Right lung (tissue), 5 donors: ENCODE data around the gene CLEC2D. TPM values are rescaled to one million over a fixed set of nuclear protein-coding genes. Genes with fewer than 3 reads are reported as not detected.
"Not testable (repeated sequence)": the region's sequence is repeated elsewhere in the genome, so short reads cannot be mapped to it uniquely, and the experiment has no call there.

Experiments
- DNase-seq, 2 donors: peaks; one replicate each; pipeline ENCODE4 v3.0.0-alpha.2; 2013
- polyA plus RNA-seq, 5 donors: library from polyadenylated mRNA; unstranded; fragments of 120-200 nt; gene quantifications; one replicate each; pipeline versions ENCODE4 v1.2.1 to v1.2.3, GENCODE V29; 2013; ENCODE audit warnings: inconsistent platforms in 1 of 5, low replicate concordance in 1 of 5; ENCODE audit not compliant: insufficient read length in 5 of 5, insufficient read depth in 1 of 5

Gene CLEC2D
- polyA plus RNA-seq, 5 donors = 23.8 to 37.3 (median 30.9) TPM

DNA sequence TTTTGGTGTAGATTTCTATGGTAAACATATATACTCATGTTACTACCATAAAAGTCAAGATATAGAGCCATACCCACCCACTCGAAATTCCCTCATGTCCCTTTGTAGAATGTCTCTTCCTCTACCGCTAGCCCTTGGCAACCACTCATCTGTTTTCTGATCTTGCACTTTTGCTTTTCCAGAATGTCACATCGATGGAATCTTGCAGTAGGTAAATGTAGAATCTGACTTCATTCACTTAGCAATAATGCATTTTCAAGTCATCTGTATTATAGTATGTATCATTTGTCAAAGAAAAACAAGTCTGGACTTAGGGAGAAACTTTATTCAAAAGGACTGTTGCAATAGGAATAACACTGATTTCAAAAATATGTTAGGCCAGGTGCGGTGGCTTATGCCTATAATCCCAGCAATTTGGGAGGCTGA, 19.3 kb upstream of the CLEC2D start:
- DNase-seq = peak in 1 of 2 donors; percentile 5

DNA sequence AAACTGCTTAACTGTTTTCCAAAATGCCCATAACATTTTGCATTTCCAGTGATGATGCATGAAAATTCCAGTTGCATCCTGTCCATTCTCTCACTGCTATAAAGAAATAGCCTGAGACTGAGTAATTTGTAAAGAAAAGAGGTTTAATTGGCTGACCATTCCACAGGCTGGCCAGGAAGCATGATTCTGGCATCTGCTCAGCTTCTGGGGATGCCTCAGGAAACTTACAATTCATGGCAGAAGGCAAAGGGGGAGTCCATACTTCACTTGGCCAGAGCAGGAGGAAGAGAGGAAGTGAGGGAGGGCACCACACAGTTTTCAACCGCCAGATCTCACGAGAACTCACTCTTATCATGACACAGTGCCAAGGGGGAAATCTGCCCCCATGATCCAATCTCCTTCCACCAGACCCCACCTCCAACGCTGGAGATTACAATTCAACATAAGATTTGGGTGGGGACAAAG, 18.2 kb upstream of the CLEC2D start:
- DNase-seq = no peak

DNA sequence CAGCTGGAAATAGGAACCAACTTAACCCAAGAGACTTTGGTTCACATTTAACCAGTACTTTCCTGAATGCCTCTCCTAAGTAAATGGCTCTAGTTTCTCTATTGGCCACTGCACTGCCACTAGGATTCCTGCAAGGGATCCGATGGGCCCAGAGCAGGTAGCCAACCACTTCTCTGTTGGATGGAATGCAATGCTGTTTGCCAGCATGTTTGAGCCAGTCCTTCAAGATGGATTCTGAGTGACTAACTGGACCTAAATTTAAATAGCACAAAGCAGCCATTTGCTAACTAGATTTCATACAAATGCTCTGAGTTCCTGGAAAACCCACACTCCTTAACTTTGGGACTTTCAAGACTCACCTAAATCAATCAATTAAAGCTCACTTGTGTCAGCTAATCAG, 9.5 kb upstream of the CLEC2D start:
- DNase-seq = no peak

DNA sequence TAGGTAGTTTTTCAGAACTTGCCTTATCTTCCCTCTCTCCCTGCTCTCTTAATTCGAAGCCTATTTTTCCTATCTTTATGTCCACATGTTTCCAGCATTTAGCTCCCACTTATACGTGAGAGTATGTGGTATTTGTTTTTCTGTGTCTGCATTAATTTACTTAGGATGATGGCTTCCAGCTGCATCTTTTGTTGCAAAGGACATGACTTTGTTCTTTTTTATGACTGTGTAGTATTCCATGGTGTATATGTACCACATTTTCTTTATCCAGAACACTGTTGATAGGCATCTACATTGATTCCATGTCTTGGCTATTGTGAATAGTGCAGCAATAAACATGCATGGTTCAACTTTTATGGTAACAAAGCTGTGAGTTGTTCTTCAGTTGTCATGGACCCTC, 7.8 kb upstream of the CLEC2D start:
- DNase-seq = no peak

DNA sequence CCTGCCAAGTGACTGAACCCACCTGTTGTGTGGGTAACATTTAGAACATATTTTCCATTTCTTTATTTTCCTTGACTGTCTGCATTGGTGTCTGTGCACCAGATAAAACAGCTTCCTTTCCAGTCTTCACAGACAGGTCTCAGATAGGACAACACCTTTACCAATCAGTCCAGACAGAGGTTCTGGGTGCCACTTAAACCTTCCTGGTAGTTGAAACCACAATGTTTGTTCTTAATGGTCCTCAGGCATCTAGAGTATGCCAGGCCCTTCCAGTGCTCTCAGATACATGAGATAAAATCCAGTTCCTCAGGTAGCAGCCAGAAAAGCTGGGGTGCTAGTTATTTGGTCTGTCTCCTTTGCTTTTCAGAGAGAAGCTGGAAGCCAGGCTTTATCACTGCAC, 7.0 kb upstream of the CLEC2D start:
- DNase-seq = no peak

DNA sequence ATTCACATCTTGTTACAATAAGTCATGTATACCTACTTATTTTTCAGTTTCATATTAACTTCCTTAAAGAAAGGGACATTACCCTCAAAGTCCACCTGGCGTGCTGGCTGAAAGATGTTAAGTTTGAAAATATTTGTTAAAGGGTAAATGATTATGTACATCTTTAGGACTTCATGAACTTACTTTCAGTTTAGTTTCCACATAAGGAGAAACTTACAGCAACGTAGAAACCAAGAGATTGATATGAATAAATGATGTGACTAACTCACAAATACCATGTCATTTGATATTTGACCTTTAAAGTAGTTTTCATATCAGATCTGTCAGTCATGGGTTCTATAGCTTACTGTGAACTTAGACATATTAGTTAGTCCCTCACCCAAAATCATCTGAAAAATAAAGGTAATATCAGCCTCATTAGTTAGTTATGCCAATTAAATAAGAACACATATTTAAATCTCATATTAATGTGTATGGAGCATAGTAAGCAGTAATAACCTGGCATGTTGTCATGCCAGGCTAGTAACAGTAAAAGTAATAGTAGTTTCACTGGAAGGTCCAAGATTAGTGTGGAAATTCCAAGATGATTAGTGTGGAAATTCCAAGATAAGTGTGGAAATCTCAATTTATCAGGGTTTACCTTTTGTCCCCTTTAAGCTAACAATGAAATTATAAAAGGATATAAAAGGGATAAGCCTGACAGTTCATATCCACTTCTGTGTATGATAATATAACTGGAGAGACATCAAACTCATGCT, 1.9 kb upstream of the CLEC2D start:
- DNase-seq = no peak

DNA sequence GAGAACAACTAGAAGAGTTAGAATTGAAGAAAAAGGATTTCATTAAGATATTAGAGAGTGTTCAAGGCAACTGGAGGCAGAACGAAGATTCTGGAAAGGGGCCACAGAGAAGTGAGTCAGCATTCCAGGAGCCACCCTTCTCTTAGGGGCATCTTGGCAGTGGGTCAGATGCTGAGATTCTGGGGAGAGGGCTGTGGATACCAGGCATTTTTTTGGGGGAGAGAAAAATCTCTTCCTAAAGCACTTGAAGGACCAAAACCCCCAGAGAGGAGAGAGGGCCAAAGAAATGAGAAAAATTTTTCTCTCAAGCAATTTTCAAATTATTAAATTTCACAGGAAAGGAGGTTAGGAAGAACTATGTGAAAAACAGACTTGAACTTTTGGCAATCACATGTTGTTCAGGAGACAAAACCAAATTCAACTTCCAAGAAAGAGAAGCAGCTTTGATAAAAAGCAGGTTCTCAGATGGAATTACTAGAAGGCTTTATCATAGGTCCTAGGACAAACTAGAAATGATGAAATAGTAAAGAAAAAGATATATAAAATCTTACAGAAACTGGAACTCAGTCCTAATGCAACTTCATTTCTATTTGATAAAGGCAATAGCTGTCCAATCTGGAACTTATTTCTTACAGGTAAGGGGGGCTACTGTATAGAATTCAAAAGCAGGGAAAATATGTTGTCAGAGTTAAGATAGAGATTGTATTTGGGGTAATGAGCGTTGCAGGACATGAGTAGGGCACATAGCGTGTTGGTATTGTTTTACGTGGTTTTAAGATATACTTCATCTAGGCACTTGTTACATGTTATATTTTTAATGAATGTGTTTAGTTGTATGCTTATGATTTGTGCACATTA, 1.1 kb upstream of the CLEC2D start:
- DNase-seq = no peak

DNA sequence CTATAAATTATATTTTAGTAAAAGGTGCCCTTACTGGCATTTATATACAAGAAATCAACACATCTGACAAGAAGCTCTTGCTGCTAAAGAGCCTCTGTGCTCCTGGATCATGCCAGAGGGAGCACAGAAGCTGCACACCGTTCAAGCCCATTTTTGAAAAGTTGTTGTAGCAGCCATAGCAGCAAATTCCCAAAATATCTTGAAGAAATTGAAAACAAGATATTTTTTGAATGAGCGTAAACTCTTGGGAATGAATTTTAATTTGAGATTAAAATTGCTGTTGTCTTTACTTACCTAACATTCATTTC, 540 bp upstream of the CLEC2D start:
- DNase-seq = no peak

DNA sequence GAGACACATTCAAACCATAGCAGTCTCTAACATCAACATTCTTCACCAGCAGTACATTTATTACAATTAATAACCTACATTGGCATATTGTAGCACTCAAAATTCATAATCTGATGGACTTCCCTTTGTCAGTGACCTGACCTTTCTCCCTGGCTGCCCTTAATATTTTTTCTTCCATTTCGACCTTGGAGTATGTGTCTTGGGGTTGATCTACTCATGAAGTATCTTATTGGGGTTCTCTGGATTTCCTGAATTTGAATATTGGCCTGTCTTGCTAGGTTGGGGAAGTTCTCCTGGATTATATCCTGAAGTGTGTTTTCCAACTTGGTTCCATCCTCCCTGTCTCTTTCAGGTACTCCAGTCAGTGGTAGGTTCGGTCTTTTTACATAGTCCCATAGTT, 2.8 kb downstream of the CLEC2D start:
- not testable (repeated sequence) for DNase-seq

DNA sequence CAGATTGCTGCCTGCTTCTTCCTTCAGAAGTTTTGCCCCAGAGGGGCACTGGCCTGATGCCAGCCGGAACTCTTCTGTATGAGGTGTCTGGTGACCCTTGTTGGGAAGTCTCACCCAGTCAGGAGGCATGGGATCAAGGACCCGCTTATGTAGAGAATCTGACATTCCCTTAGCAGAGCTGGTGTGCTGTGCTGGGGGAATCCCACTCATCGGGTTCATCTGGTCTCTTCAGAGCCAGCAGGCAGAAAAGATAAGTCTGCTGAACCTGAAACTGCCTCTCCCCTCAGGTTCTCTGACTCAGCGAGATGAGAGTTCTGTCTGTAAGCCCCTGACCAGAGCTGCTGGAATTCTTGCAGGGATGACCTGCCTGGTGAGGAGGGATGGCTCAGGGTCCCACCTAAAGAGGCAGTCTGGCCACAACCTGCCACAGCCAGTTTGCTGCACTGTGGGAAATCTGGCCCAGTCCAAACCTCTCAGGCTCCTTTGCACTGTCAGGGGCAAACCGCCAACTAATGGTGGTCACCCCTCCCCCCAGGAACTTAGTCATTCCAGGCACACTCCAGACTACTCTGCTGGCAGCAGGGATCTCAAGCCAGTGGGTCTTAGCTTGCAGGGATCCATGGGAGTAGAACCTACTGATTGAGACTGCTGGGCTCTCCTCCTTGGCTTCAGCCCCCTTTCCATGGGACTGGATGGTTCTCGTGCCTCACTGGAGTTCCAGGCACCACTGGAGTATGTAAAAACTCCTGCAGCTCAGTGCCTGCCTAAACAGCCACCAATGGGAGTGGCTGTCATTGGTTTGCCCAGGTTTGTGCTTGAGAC, 4.1 kb downstream of the CLEC2D start:
- peak; percentile 27 to 58 for DNase-seq

DNA sequence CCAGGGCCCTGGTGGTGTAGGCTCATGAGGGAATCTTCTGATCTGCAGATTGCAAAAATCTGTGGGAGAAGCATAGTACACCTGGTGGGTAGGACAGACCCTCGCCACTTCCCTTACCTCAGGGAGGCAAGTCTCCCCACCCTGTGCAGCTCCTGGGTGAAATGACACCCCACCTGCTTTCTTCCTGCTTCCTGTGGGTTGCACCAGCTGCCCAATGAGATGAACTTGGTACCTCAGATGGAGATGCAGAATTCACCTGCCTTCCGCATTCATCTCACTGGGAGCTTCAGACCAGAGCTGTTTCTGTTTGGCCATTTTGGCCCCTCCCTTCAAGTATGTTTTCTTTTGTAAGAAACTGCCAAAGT, 4.7 kb downstream of the CLEC2D start:
- DNase-seq = no peak

DNA sequence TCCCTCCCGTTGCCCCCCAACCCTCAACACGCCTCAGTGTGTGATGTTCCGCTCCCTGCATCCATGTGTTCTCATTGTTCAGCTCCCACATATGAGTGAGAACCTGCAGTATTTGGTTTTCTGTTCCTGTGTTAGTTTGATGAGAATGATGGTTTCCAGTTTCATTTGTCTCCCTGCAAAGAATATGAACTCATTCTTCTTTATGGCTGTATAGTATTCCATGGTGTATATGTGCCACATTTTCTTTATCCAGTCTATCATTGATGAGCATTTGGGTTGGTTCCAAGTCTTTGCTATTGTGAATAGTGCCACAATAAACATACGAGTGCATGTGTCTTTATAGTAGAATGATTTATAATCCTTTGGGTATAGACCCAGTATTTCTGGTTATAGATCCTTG, 13.0 kb downstream of the CLEC2D start:
- not testable (repeated sequence) for DNase-seq

DNA sequence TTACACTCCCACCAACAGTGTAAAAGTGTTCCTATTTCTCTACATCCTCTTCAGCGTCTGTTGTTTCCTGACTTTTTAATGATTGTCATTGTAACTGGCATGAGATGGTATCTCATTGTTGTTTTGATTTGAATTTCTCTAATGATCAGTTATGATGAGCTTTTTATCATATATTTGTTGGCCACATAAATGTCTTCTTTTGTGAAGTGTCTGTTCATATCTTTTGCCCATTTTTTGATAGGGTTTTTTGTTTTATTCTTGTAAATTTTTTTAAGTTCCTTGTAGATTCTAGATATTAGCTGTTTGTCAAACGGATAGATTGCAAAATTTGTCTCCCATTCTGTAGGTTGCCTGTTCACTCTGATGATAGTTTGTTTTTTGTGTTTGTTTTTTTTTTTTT, 13.4 kb downstream of the CLEC2D start:
- DNase-seq = not testable (repeated sequence)

DNA sequence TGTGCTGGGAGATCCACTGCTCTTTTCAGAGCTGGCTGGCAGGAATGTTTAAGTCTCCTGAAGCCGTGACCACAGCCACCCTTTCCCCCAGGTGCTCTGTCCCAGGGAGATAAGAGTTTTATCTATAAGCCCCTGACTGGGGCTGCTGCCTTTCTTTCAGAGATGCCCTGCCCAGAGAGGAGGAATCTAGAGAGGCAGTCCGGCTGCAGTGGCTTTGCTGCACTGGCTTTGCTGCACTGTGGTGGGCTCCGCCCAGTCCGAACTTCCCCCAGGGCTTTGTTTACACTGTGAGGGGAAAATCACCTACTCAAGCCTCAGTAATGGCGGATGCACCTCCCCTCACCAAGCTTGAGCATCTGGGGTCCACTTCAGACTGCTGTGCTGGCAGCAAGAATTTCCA, 15.9 kb downstream of the CLEC2D start:
- not testable (repeated sequence) for DNase-seq

DNA sequence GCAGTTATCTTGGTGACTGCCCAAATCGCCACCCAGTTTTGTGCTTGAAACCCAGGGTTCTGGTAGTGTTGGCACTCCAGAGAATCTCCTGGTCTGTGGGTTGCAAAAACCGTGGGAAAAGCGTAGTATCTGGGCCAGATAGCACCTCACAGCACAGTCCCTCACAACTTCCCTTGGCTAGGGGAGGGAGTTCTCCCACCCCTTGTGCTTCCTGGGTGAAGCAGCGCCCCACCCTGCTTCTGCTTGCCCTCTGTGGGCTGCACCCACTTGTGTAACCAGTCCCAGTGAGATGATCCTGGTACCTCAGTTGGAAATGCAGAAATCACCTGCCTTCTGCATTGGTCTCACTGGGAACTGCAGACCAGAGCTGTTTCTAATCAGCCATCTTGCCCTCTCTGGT, 16.4 kb downstream of the CLEC2D start:
- no peak for DNase-seq

DNA sequence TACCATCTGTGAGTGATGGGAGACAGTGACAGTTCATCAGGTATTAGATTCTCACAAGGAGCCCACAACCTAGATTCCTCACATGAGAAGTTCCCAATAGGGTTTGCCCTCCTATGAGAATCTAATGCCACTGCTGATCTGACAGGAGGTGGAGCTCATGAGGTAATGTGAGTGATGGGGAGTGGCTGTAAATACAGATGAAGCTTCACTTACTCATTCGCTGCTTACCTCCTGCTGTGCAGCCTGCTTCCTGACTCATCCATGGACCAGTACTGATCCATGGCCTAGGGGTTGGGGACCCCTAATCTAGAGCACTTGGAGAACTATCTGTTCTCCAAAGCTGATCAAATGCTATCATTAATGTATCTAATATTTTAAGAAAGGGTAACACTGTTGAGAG, 17.7 kb downstream of the CLEC2D start:
- no peak for DNase-seq

DNA sequence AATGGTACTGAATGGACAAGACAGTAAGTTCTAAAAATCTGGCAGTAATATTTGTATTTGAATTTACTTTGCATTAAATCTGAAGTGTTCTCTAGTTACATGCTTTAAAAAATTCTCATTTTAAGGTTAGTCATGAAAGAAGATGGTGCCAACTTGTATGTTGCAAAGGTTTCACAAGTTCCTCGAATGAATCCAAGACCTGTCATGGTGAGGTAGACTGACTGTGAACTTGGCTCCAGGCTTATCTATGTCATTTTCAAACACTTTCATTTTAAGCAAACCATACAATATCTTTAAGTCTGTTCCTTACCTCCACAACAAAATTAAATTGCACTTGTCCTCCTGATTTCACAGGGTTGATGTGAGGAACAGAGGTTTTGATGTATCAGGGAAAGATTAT, 23.4 kb downstream of the CLEC2D start:
- DNase-seq = no peak

DNA sequence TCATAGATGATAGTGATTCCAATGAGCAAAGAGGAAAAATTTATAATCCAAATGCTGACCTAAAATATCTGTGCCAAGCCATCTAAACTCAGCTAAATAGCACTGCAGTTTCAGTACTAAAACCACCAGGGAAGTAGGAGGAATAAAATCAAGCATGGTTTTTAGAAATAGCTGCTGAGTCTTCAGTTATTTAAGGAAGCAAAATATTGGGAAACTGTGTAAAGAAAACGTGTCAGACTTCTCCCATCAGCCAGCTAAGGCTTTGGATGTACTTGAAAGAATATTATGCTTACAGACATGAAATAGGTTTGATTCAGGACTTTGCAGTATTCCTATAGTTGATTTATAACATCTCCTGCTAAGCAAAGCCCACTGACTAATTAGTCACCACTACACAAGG, 24.7 kb downstream of the CLEC2D start:
- DNase-seq = no peak

DNA sequence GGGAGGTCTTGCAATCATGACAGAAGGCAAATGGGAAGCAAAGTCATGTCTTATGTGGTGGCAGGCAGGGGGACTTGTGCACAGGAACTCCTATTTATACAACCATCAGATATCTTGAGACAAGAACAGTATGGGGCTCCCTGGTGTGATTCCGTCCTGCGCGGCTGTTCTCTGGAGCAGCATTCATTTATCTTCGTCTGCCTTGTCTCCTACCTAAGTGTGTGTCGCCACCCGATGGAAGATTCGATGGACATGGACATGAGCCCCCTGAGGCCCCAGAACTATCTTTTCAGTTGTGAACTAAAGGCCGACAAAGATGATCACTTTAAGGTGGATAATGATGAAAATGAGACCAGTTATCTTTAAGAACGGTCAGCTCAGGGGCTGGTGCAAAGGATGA, 25.6 kb downstream of the CLEC2D start:
- DNase-seq = not testable (repeated sequence)

DNA sequence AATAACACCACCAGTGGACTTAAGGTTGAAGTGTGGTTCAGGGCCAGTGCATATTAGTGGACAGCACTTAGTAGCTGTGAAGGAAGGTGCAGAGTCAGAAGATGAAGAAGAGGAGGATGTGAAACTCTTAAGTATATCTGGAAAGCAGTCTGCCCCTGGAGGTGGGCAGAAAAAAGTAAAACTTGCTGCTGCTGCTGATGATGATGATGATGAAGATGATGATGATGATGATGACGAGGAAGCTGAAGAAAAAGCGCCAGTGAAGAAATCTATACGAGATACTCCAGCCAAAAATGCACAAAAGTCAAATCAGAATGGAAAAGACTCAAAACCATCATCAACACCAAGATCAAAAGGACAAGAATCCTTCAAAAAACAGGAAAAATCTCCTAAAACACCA, 26.1 kb downstream of the CLEC2D start:
- not testable (repeated sequence) for DNase-seq

DNA sequence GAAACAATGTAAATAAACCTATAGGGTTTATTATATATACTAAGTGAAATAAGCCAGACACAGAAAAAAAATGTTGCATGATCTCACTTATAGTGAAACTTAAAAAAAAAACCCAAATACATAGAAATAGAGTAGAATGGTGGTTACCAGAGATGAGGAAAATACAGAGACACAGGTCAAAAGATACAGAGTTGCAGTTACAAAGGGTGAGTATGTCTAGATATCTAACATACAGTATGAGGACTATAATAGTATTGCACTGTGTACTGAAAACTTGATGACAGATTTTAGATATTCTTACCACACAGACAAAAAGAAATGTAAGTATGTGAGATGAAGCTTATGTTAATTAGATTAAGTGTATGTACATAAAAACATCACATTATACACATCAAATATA, 28.1 kb downstream of the CLEC2D start:
- DNase-seq = no peak

DNA sequence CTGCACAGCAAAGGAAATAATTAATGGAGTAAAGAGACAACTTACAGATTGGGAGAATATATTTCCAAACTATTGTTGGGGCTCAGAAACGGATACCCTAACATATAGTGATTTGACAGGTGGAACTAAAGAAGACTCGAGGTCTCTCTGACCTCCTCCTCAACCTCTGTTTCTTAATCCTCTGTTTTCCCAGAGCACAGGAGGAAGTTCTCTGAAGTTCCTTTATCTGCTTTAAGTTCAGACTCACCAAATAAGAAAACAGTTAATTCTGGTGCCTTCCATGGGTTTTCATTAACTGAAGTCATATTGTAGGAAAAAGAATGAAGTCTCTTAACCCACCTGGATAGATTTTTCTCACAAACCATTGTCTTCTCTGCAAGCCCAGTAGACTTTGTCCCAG, 29.2 kb downstream of the CLEC2D start:
- no peak for DNase-seq
